ENCODE measurements around the gene KRT35.

GRCh38 chr17:41446806-41447205, 34.1 kb downstream of the KRT35 start:
- no peak for TF ChIP-seq CTCF (IDR thresholded peaks at IDR 0.05)
- TF ChIP-seq POLR2A (IDR thresholded peaks at IDR 0.05) = no peak
- no peak for TF ChIP-seq EP300 (IDR thresholded peaks at IDR 0.05)
